IMR-90 (cell line): Measurements from ENCODE around the gene ZBTB7B. TPM values are rescaled to one million over a fixed set of nuclear protein-coding genes. Genes with fewer than 3 reads are reported as not detected.

Experiments used
- ATAC-seq: fragments of 200-7000 bp; cut with Tn5 transposase; 2 replicates; pipeline ENCODE4 v1.9.1; 2020; ENCODE audit warnings: low read depth, mild to moderate bottlenecking, moderate library complexity
- BruUV-seq: library from RNA; stranded (reverse); fragments of 400-500 nt; replicated peaks from 2 replicates; lab custom pipeline; 2021; lab: Mats Ljungman, UMichigan
- CTCF ChIA-PET: fragments of 300-600 bp; formaldehyde crosslinking; extraction: SDS; loops from one replicate; lab custom pipeline; 2021; ENCODE audit warnings: antibody characterized with exemption; lab: Yijun Ruan, JAX
- POLR2A ChIA-PET: fragments of 300-600 bp; sonication (Branson Sonifier 250); formaldehyde crosslinking; loops from one replicate; lab custom pipeline; 2022; ENCODE audit warnings: antibody characterized with exemption; ENCODE audit not compliant: unreplicated experiment; lab: Charles Lee
- DNase-seq: peaks from one replicate; pipeline ENCODE4 v3.0.0; 2013
- H2AFZ ChIP-seq: replicated peaks from 2 replicates; pipeline ENCODE3; 2013; ENCODE audit warnings: low read length, mild to moderate bottlenecking; ENCODE audit not compliant: poor library complexity
- H2AK5ac ChIP-seq: 2 replicates; pipeline ENCODE4 v1.6.1; 2013; ENCODE audit warnings: low read depth, low read length, inconsistent platforms
- H2AK9ac ChIP-seq: replicated peaks from 2 replicates; pipeline ENCODE3; 2013; ENCODE audit warnings: mild to moderate bottlenecking, low read depth, low read length, moderate library complexity; ENCODE audit not compliant: poor library complexity
- H2BK120ac ChIP-seq: 2 replicates; pipeline ENCODE4 v1.6.1; 2013; ENCODE audit warnings: low read depth, low read length, inconsistent platforms
- H2BK15ac ChIP-seq: 3 replicates; pipeline ENCODE4 v1.6.1; 2013; ENCODE audit warnings: low read depth, low read length, inconsistent platforms
- H2BK20ac ChIP-seq: 2 replicates; pipeline ENCODE4 v1.6.1; 2013; ENCODE audit warnings: low read depth, mild to moderate bottlenecking, inconsistent platforms, low read length, moderate library complexity
- H2BK5ac ChIP-seq: 2 replicates; pipeline ENCODE4 v1.6.1; 2013; ENCODE audit warnings: mild to moderate bottlenecking, low read depth, low read length, inconsistent platforms; ENCODE audit not compliant: poor library complexity, severe bottlenecking
- H3K14ac ChIP-seq: replicated peaks from 2 replicates; pipeline ENCODE4 v1.6.1; 2013; ENCODE audit warnings: low read depth, low read length, inconsistent platforms
- H3K18ac ChIP-seq: 2 replicates; pipeline ENCODE4 v1.6.1; 2013; ENCODE audit warnings: low read depth, low read length, control low read depth
- H3K23ac ChIP-seq: 2 replicates; pipeline ENCODE4 v1.6.1; 2013; ENCODE audit warnings: low read depth, low read length, inconsistent platforms
- H3K27ac ChIP-seq: 2 replicates; pipeline ENCODE4 v1.5.1; 2013; ENCODE audit warnings: mild to moderate bottlenecking, control low read depth, low read length; ENCODE audit not compliant: insufficient read depth
- H3K27me3 ChIP-seq: 2 replicates; pipeline ENCODE4 v1.6.1; 2013; ENCODE audit warnings: low read length; ENCODE audit not compliant: control insufficient read depth, insufficient read depth
- H3K36me3 ChIP-seq: 2 replicates; pipeline ENCODE4 v1.6.1; 2013; ENCODE audit warnings: low read length, mixed read lengths; ENCODE audit not compliant: control insufficient read depth, insufficient read depth
- H3K4ac ChIP-seq: 2 replicates; pipeline ENCODE4 v1.6.1; 2013; ENCODE audit warnings: low read depth, low read length, inconsistent platforms
- H3K4me1 ChIP-seq: 2 replicates; pipeline ENCODE4 v1.6.1; 2013; ENCODE audit warnings: low read length, mixed read lengths; ENCODE audit not compliant: control insufficient read depth, insufficient read depth
- H3K4me2 ChIP-seq: 2 replicates; pipeline ENCODE4 v1.6.1; 2013; ENCODE audit warnings: low read depth, mild to moderate bottlenecking, control low read depth, low read length, moderate library complexity
- H3K4me3 ChIP-seq: 2 replicates; pipeline ENCODE4 v1.5.1; 2013; ENCODE audit warnings: low read depth, mild to moderate bottlenecking, control low read depth, low read length, moderate library complexity; ENCODE audit not compliant: insufficient read depth
- H3K56ac ChIP-seq: 2 replicates; pipeline ENCODE4 v1.6.1; 2013; ENCODE audit warnings: low read length, inconsistent platforms; ENCODE audit not compliant: insufficient read depth; ENCODE audit errors: extremely low read depth
- H3K79me1 ChIP-seq, 2 experiments: 2 replicates each; pipeline ENCODE4 v1.6.1; 2013; ENCODE audit warnings: low read length in 2 of 2, inconsistent platforms in 1 of 2, low read depth in 1 of 2
- H3K9ac ChIP-seq: 2 replicates; pipeline ENCODE4 v1.6.1; 2013; ENCODE audit warnings: low read depth, low read length, control low read depth
- H3K9me1 ChIP-seq: 2 replicates; pipeline ENCODE4 v1.6.1; 2013; ENCODE audit warnings: low read length, inconsistent platforms; ENCODE audit not compliant: insufficient read depth
- H3K9me3 ChIP-seq: 2 replicates; pipeline ENCODE4 v1.6.1; 2013; ENCODE audit warnings: low read length; ENCODE audit not compliant: control insufficient read depth, insufficient read depth
- H4K20me1 ChIP-seq: 2 replicates; pipeline ENCODE4 v1.6.1; 2013; ENCODE audit warnings: low read length, inconsistent platforms; ENCODE audit not compliant: insufficient read depth
- H4K5ac ChIP-seq: 2 replicates; pipeline ENCODE4 v1.6.1; 2013; ENCODE audit warnings: mild to moderate bottlenecking, low read depth, low read length, control low read depth
- H4K8ac ChIP-seq, 2 experiments: 2 replicates each; pipeline ENCODE4 v1.6.1; 2013; ENCODE audit warnings: low read depth in 2 of 2, low read length in 2 of 2, control low read depth in 1 of 2, inconsistent platforms in 1 of 2
- H4K91ac ChIP-seq: 2 replicates; pipeline ENCODE4 v1.6.1; 2013; ENCODE audit warnings: low read depth, low read length, inconsistent platforms; ENCODE audit not compliant: insufficient read depth
- BHLHE40 ChIP-seq: fragments of 150-350 bp; IDR thresholded peaks from 2 replicates; pipeline ENCODE4 v1.6.1; 2016; ENCODE audit warnings: mild to moderate bottlenecking, low read depth, low read length
- CEBPB ChIP-seq: IDR thresholded peaks from 2 replicates; pipeline ENCODE4 v1.6.1; 2012; ENCODE audit warnings: low read depth, low read length, improper control_type of control experiment
- CHD1 ChIP-seq: IDR thresholded peaks from 2 replicates; pipeline ENCODE4 v1.6.1; 2012; ENCODE audit warnings: low read depth, low read length, improper control_type of control experiment
- FOS ChIP-seq: fragments of 150-350 bp; IDR thresholded peaks from 2 replicates; pipeline ENCODE4 v1.6.1; 2016; ENCODE audit warnings: low read depth, low read length
- MAFK ChIP-seq: IDR thresholded peaks from 2 replicates; pipeline ENCODE4 v1.6.1; 2012; ENCODE audit warnings: low read depth, low read length, improper control_type of control experiment
- MXI1 ChIP-seq: IDR thresholded peaks from 2 replicates; pipeline ENCODE4 v1.6.1; 2012; ENCODE audit warnings: low read depth, mild to moderate bottlenecking, low read length, moderate library complexity, borderline replicate concordance
- RAD21 ChIP-seq: IDR thresholded peaks from 2 replicates; pipeline ENCODE4 v1.6.1; 2012; ENCODE audit warnings: low read length, improper control_type of control experiment
- RCOR1 ChIP-seq: IDR thresholded peaks from 2 replicates; pipeline ENCODE4 v1.6.1; 2012; ENCODE audit warnings: mild to moderate bottlenecking, low read length, improper control_type of control experiment; ENCODE audit not compliant: insufficient replicate concordance
- SMC3 ChIP-seq: fragments of 150-350 bp; IDR thresholded peaks from 2 replicates; pipeline ENCODE4 v1.6.1; 2016; ENCODE audit warnings: low read depth, mild to moderate bottlenecking, antibody characterized with exemption, low read length, moderate library complexity
- WGBS, 2 experiments: methylation state at CpG; one replicate each; pipeline versions ENCODE4 v1.1.5 to v1.1.7; 2013; ENCODE audit warnings: missing lambda C conversion rate in 2 of 2; ENCODE audit not compliant: insufficient read length in 1 of 2; ENCODE audit errors: extremely low coverage in 2 of 2; 5-methylcytosine and 5-hydroxymethylcytosine counted together
- dilution Hi-C: fragments of 300-500 bp; cut with HindIII; formaldehyde crosslinking; loops from one replicate; pipeline ENCODE4 v1.14.3; 2018; ENCODE audit warnings: low sequenced_read_pairs; ENCODE audit not compliant: unreplicated experiment
- in situ Hi-C: fragments of 300-500 bp; cut with MboI; formaldehyde crosslinking; loops from 3 replicates; pipeline ENCODE4 v1.14.3; 2019; ENCODE audit warnings: low sequenced_read_pairs, inconsistent platforms, mixed read lengths
- intact Hi-C: fragments of 100-400 bp; cut with micrococcal nuclease; formaldehyde crosslinking; loops from 2 replicates; pipeline ENCODE4 v1.10.0; 2022
- polyA plus RNA-seq, 3 experiments: library from polyadenylated mRNA; depleted of rRNA; stranded (reverse); fragments of >200 nt; gene quantifications; 2 replicates each; pipeline ENCODE4 v1.2.3, GENCODE V29; 2012; ENCODE audit warnings: low replicate concordance in 1 of 3
- total RNA-seq: library from RNA; depleted of rRNA; stranded (reverse); fragments of >200 nt; gene quantifications from 2 replicates; pipeline ENCODE4 v1.2.3, GENCODE V29; 2012
- TF ChIP-seq, protein P1 (sequence below): conservative IDR thresholded peaks from 2 replicates; pipeline ENCODE4 v1.5.1; 2012; ENCODE audit warnings: mild to moderate bottlenecking, low read depth, low read length, improper control_type of control experiment
- TF ChIP-seq, protein P2 (sequence below): fragments of 150-350 bp; IDR thresholded peaks from 2 replicates; pipeline ENCODE4 v1.6.1; 2016; ENCODE audit warnings: low read depth, mild to moderate bottlenecking, low read length, moderate library complexity, borderline replicate concordance
- TF ChIP-seq, protein P3 (sequence below): fragments of 150-350 bp; IDR thresholded peaks from 2 replicates; pipeline ENCODE4 v1.6.1; 2017; ENCODE audit warnings: mild to moderate bottlenecking, antibody characterized with exemption, low read length, low read depth

Gene ZBTB7B
- total and polyA plus RNA-seq, 2 of the 4 experiments (the other 2 are of a cell fraction) = 7.7 to 17.4 TPM

DNA sequence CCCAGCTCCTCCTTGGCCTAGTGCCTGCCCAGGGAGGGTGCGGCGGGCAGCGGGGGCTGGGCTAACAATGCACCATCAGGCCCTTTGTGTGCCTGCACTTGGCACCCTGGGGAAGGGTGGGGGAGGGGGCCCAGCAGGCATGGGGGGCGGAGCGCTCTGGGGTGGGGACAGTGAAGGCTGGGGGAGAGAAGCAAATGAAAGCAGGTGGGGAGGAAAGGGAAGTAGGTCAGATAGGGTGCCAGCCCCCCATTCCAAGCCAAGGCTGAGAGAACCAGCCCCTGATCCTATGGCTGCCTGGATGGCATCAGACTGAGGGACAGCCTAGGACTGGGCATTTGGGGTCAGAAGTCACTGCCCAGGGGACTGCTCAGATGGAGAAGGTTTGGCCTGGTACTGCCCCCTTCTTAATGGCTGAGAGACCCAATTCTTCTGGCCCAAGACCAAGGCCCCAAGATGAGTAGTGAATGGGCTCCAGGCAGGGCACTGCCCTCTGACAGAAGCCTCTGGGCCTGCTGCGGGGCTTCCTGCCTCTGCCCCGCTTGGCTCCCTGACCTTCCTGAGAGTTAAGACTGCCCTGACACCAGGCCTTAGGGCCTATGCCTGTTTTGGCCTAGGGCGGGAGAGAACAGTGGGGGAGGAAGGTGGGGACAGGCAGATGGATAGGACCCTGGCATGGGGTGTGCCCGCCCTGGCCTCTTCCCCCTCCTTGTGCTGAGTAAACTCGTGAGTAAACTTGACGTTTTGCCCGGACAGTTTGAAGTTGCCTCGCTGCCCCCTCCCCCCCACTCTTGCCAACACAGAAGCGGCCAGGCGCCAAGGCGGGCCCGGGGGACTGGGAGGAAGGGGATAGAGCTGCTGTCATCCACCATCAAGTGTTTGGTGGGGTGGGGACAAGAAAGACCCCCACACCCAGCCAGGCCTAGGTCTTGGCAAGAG is 2.7 kb downstream of the ZBTB7B start:
- H3K4me2 ChIP-seq = no peak overlapping the region
- BruUV-seq = no TSS peak
- H3K4me1 ChIP-seq = peaks cover 13% of the 10 kb centered on the region
- dilution Hi-C loops = no loop called here
- peaks cover 14 to 67% of the 10 kb centered on the region in 2 experiments for H3K79me1 ChIP-seq
- H4K91ac ChIP-seq = peak overlapping the region; percentile 98; the same call in 1 of the 2 replicates
- no peak overlapping the region for H4K5ac ChIP-seq
- ChIA-PET POLR2A (no interaction called here), CTCF (no interaction called here)
- peak overlapping the region; percentile 99 for H2AK5ac ChIP-seq
- WGBS, 2 experiments = 100% methylated on average over 1 of the region's 17 CpGs; no CpG with 5 or more reads in 1 of the 2 experiments
- H3K14ac ChIP-seq = no peak overlapping the region
- H2AK9ac ChIP-seq = peak overlapping the region; percentile 99
- H3K9me3 ChIP-seq = no peaks in the 10 kb centered on the region
- no peak for DNase-seq
- H3K18ac ChIP-seq = no peak overlapping the region
- H3K27ac ChIP-seq = no peak overlapping the region
- H4K20me1 ChIP-seq = peaks cover 4% of the 10 kb centered on the region; the same call in 1 of the 2 replicates
- no peak overlapping the region for H3K9ac ChIP-seq
- peak overlapping the region in 1 of 2 experiments; percentile 92; a peak in 1 of 4 replicates for H4K8ac ChIP-seq
- H3K9me1 ChIP-seq = peaks cover 12% of the 10 kb centered on the region
- TF ChIP-seq, protein P1, sequence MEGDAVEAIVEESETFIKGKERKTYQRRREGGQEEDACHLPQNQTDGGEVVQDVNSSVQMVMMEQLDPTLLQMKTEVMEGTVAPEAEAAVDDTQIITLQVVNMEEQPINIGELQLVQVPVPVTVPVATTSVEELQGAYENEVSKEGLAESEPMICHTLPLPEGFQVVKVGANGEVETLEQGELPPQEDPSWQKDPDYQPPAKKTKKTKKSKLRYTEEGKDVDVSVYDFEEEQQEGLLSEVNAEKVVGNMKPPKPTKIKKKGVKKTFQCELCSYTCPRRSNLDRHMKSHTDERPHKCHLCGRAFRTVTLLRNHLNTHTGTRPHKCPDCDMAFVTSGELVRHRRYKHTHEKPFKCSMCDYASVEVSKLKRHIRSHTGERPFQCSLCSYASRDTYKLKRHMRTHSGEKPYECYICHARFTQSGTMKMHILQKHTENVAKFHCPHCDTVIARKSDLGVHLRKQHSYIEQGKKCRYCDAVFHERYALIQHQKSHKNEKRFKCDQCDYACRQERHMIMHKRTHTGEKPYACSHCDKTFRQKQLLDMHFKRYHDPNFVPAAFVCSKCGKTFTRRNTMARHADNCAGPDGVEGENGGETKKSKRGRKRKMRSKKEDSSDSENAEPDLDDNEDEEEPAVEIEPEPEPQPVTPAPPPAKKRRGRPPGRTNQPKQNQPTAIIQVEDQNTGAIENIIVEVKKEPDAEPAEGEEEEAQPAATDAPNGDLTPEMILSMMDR = no peak
- TF ChIP-seq RCOR1 = no peak
- TF ChIP-seq MXI1 = no peak
- TF ChIP-seq, protein P2, sequence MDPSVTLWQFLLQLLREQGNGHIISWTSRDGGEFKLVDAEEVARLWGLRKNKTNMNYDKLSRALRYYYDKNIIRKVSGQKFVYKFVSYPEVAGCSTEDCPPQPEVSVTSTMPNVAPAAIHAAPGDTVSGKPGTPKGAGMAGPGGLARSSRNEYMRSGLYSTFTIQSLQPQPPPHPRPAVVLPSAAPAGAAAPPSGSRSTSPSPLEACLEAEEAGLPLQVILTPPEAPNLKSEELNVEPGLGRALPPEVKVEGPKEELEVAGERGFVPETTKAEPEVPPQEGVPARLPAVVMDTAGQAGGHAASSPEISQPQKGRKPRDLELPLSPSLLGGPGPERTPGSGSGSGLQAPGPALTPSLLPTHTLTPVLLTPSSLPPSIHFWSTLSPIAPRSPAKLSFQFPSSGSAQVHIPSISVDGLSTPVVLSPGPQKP = no peak
- no peak for TF ChIP-seq MAFK
- TF ChIP-seq SMC3 = no peak
- TF ChIP-seq FOS = no peak
- no peak for TF ChIP-seq CHD1
- TF ChIP-seq BHLHE40 = no peak
- TF ChIP-seq CEBPB = no peak
- TF ChIP-seq, protein P3, sequence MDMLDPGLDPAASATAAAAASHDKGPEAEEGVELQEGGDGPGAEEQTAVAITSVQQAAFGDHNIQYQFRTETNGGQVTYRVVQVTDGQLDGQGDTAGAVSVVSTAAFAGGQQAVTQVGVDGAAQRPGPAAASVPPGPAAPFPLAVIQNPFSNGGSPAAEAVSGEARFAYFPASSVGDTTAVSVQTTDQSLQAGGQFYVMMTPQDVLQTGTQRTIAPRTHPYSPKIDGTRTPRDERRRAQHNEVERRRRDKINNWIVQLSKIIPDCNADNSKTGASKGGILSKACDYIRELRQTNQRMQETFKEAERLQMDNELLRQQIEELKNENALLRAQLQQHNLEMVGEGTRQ = no peak
- TF ChIP-seq RAD21 = no peak
- H2BK15ac ChIP-seq = no peak overlapping the region
- no peak overlapping the region for H2BK120ac ChIP-seq
- H3K36me3 ChIP-seq = peaks cover 2% of the 10 kb centered on the region
- H2AFZ ChIP-seq = peak overlapping the region; percentile 7
- ATAC-seq = no peak
- in situ Hi-C loops = no loop called here
- H2BK20ac ChIP-seq = no peak overlapping the region
- H3K23ac ChIP-seq = no peak overlapping the region; the same call in 1 of the 2 replicates
- no peak overlapping the region for H3K56ac ChIP-seq
- H3K4ac ChIP-seq = peak overlapping the region; percentile 99; the same call in 1 of the 2 replicates
- H2BK5ac ChIP-seq = peak overlapping the region; percentile 12
- H3K27me3 ChIP-seq = no peaks in the 10 kb centered on the region
- intact Hi-C loops = no loop called here
- no peak overlapping the region for H3K4me3 ChIP-seq
